Effector CD4-positive, alpha-beta T cell (primary cell): ENCODE data around the gene ASIC2.

ENCODE experiments used
- DNase-seq: peaks from one replicate; pipeline ENCODE4 v3.0.0-alpha.2; 2020

Gene ASIC2

GRCh38 chr17:33055171-33055611 is 237.9 kb downstream of the ASIC2 start:
- no peak for DNase-seq

- DNase-seq: no peak
These were observed 238.7 kb downstream of the ASIC2 start for GRCh38 chr17:33054412-33054811.

- DNase-seq: no peak
These were observed 239.4 kb downstream of the ASIC2 start for GRCh38 chr17:33053676-33054075.

- DNase-seq: no peak
These were observed 240.2 kb downstream of the ASIC2 start for GRCh38 chr17:33052856-33053255.

GRCh38 chr17:33050611-33051140 is 242.4 kb downstream of the ASIC2 start:
- no peak for DNase-seq

GRCh38 chr17:33049781-33050414 is 243.2 kb downstream of the ASIC2 start:
- DNase-seq: no peak

- DNase-seq: no peak
These were observed 246.5 kb downstream of the ASIC2 start for GRCh38 chr17:33046361-33047255.

- DNase-seq: no peak
These were observed 247.9 kb downstream of the ASIC2 start for GRCh38 chr17:33045216-33045615.

GRCh38 chr17:33044771-33045170 is 248.3 kb downstream of the ASIC2 start:
- DNase-seq: no peak

- DNase-seq: no peak
These were observed 252.6 kb downstream of the ASIC2 start for GRCh38 chr17:33040461-33040860.

GRCh38 chr17:33039874-33040273 is 253.2 kb downstream of the ASIC2 start:
- DNase-seq: no peak

GRCh38 chr17:33038740-33039139 is 254.4 kb downstream of the ASIC2 start:
- no peak for DNase-seq

GRCh38 chr17:33033176-33033575 is 259.9 kb downstream of the ASIC2 start:
- no peak for DNase-seq

GRCh38 chr17:33028778-33029177 is 264.3 kb downstream of the ASIC2 start:
- no peak for DNase-seq

- no peak for DNase-seq
These were observed 265.0 kb downstream of the ASIC2 start for GRCh38 chr17:33028061-33028460.

GRCh38 chr17:33024688-33025486 is 268.2 kb downstream of the ASIC2 start:
- no peak for DNase-seq

GRCh38 chr17:33023790-33024189 is 269.3 kb downstream of the ASIC2 start:
- no peak for DNase-seq

GRCh38 chr17:33021731-33022408 is 271.2 kb downstream of the ASIC2 start:
- DNase-seq: no peak

- no peak for DNase-seq
These were observed 273.8 kb downstream of the ASIC2 start for GRCh38 chr17:33019161-33019890.

GRCh38 chr17:33017366-33017765 is 275.7 kb downstream of the ASIC2 start:
- DNase-seq: no peak

GRCh38 chr17:33016920-33017319 is 276.2 kb downstream of the ASIC2 start:
- DNase-seq: no peak
